Dermis microvascular lymphatic vessel endothelial cell (primary cell): ENCODE measurements around the gene MTPN. TPM values are rescaled to one million over a fixed set of nuclear protein-coding genes. Genes with fewer than 3 reads are reported as not detected.

Experiments
- DNase-seq, 2 donors: peaks; one replicate each; pipeline versions ENCODE4 v3.0.0 to v3.0.0-alpha.2; 2010; ENCODE audit warnings: low read depth in 2 of 2
- total RNA-seq: library from RNA; depleted of rRNA; stranded (reverse); fragments of >200 nt; gene quantifications from 2 replicates; pipeline ENCODE4 v1.2.1, GENCODE V29; 2014

MTPN gene
- total RNA-seq, 1 donor from 2014 or later: 108 TPM

- no peak for DNase-seq
Observed at GRCh38 chr7:135888740-135889139, 88.4 kb downstream of the MTPN start.

- no peak for DNase-seq
Observed at GRCh38 chr7:135886345-135887132, 90.6 kb downstream of the MTPN start.

DNA sequence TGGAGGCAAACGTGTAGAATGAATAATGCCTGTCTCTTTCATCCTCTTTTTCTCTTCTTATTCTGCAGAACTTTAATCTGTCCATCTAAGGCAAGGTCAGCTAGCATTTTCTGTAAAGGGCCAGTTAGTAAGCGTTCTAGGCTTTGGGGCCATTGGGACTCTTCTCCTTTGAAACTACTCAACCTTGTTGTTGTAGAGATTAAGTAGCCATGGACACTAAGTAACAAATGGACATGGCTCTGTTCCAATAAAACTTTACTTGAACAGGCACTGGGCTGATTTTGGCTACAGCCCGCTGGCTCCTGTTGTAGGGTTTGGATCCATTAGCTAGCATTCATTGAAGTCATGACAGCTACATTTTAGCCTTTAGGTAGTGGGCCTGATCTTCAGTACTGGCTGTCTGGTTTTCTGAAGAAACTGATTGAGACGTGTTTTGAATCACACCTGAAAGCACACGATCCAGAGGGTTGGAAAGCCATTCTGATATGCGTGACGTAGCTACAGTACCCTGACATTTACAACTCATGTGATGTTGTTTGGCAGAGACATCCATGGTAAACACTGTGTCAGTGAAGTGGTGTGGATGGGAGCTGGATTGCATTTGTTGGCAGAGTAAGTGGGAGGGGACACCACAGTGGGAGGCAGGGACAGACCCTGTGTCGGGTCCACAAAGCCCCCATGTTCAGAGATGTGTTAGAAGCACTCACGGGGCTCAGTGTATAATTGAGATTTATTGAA lies 92.5 kb downstream of the MTPN start:
- no peak for DNase-seq

GRCh38 chr7:135879233-135879632 lies 97.9 kb downstream of the MTPN start:
- DNase-seq: peak; percentile 6 to 44

DNA sequence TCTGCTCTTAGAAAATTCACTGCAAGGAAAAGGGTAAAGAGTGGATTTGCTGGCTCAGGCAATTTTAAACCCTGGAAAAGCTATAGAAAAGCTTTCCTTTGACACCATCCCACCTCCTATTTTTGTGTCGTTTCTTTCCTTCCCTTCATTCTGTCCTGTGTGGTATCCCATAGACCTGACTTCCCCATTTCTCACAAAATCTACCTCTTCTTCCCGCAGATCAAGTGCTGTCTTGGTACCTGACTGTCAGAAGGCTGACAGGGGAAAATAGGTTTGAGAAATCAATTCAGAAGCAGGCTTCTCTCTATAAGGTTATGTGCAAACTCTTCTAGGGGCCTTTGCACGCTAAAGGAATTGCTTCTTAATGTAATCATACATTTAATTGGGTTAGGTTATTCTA lies 98.9 kb downstream of the MTPN start:
- DNase-seq: no peak

GRCh38 chr7:135877805-135878204 lies 99.4 kb downstream of the MTPN start:
- DNase-seq: no peak

Other genes starting within 250 kb of the MTPN start
- not detected in 2 replicates for gene SLC13A4, start 249.2 kb downstream of the MTPN start, total RNA-seq
- gene FAM180A, start 228.5 kb downstream of the MTPN start, total RNA-seq: not detected in 2 replicates